ENCODE data around the gene BCL7A. TPM values are rescaled to one million over a fixed set of nuclear protein-coding genes. Genes with fewer than 3 reads are reported as not detected.

The BCL7A gene
- total RNA-seq, 1 donor from 2014 or later: 34.6 TPM

DNA sequence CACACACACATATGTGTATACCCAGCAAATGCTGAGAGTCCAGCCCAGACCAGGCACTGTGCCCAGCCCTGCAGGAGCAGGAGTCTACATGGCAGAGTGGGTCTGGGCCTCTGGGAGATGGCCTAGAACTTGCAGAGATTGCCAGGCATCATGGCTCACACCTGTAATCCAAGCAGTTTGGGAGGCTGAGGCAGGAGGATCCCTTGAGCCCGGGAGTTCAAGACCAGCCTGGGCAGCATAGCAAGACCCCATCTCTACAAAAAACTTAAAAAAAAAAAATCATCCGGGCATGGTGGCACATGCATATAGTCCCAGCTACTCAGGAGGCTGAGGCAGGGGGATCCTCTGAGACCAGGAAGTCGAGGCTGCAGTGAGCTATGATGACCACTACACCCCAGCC is 36.1 kb downstream of the BCL7A start:
- no peaks in the 10 kb centered on the region for H3K9me3 Mint-ChIP-seq
- no peak overlapping the region for H3K27ac Mint-ChIP-seq
- no peak overlapping the region for H3K4me3 Mint-ChIP-seq
- no peak for DNase-seq (ENCODE audit: low spot score in 2 of 2, unreplicated experiment in 2 of 2)
- H3K27me3 Mint-ChIP-seq (ENCODE audit: low read depth): no peaks in the 10 kb centered on the region
- H3K4me1 Mint-ChIP-seq: peaks cover 9% of the 10 kb centered on the region
- H3K36me3 Mint-ChIP-seq: peaks cover 17% of the 10 kb centered on the region
- TF ChIP-seq, protein P1, sequence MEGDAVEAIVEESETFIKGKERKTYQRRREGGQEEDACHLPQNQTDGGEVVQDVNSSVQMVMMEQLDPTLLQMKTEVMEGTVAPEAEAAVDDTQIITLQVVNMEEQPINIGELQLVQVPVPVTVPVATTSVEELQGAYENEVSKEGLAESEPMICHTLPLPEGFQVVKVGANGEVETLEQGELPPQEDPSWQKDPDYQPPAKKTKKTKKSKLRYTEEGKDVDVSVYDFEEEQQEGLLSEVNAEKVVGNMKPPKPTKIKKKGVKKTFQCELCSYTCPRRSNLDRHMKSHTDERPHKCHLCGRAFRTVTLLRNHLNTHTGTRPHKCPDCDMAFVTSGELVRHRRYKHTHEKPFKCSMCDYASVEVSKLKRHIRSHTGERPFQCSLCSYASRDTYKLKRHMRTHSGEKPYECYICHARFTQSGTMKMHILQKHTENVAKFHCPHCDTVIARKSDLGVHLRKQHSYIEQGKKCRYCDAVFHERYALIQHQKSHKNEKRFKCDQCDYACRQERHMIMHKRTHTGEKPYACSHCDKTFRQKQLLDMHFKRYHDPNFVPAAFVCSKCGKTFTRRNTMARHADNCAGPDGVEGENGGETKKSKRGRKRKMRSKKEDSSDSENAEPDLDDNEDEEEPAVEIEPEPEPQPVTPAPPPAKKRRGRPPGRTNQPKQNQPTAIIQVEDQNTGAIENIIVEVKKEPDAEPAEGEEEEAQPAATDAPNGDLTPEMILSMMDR (IDR thresholded peaks at IDR 0.05; ENCODE audit: unreplicated experiment): no peak

DNA sequence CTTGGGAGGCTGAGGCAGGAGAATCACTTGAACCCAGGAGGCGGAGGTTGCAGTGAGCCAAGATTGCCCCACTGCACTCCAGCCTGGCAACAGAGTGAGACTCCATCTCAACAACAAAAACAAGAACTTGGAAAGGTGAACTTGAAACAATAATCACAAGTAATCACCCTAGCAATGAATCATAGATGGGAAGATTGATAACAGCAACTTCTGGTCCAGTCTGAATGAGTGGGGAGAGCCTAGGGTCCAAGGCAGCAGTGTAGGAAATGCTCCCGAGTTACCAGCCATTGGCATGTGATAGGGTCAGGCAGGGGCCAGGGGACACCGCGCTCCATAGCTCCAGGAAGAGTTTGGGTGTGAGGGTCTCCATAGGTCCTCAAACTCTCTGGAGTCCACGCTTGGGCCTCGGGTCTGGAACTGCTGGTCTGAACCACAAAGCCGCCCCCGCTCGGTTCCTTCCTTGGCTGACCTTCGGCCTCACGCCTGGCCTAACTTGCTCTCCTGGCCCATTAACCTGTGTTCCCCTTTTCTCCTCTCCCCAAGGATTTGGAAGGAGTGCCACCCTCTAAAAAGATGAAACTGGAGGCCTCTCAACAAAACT is 37.0 kb downstream of the BCL7A start:
- H3K4me1 Mint-ChIP-seq: peaks cover 18% of the 10 kb centered on the region

GRCh38 chr12:122059203-122059960 is 37.7 kb downstream of the BCL7A start:
- Mint-ChIP-seq H3K27ac (no peak overlapping the region), H3K27me3 (ENCODE audit: low read depth) (no peaks in the 10 kb centered on the region), H3K9me3 (no peaks in the 10 kb centered on the region), H3K4me1 (peaks cover 21% of the 10 kb centered on the region), H3K4me3 (no peak overlapping the region), H3K36me3 (peaks cover 17% of the 10 kb centered on the region)
- TF ChIP-seq, protein P1 (IDR thresholded peaks at IDR 0.05; ENCODE audit: unreplicated experiment): no peak
- DNase-seq (ENCODE audit: low spot score in 2 of 2, unreplicated experiment in 2 of 2): no peak

More for the DNA sequence above, 37.0 kb downstream of the BCL7A start:
- TF ChIP-seq, protein P1 (IDR thresholded peaks at IDR 0.05; ENCODE audit: unreplicated experiment): no peak
- Mint-ChIP-seq H3K9me3 (no peaks in the 10 kb centered on the region), H3K27me3 (ENCODE audit: low read depth) (no peaks in the 10 kb centered on the region), H3K27ac (no peak overlapping the region), H3K36me3 (peaks cover 17% of the 10 kb centered on the region), H3K4me3 (no peak overlapping the region)
- DNase-seq (ENCODE audit: low spot score in 2 of 2, unreplicated experiment in 2 of 2): no peak

GRCh38 chr12:122060081-122060501 is 38.4 kb downstream of the BCL7A start:
- Mint-ChIP-seq H3K36me3 (peaks cover 17% of the 10 kb centered on the region), H3K4me3 (no peak overlapping the region), H3K27me3 (ENCODE audit: low read depth) (no peaks in the 10 kb centered on the region), H3K4me1 (peaks cover 27% of the 10 kb centered on the region), H3K9me3 (no peaks in the 10 kb centered on the region), H3K27ac (no peak overlapping the region)
- DNase-seq (ENCODE audit: low spot score in 2 of 2, unreplicated experiment in 2 of 2): no peak
- TF ChIP-seq, protein P1 (IDR thresholded peaks at IDR 0.05; ENCODE audit: unreplicated experiment): no peak

GRCh38 chr12:122061253-122061652 is 39.6 kb downstream of the BCL7A start:
- no peak for DNase-seq (ENCODE audit: low spot score in 2 of 2, unreplicated experiment in 2 of 2)
- H3K9me3 Mint-ChIP-seq: no peaks in the 10 kb centered on the region
- no peak overlapping the region for H3K4me3 Mint-ChIP-seq
- no peak overlapping the region for H3K27ac Mint-ChIP-seq
- H3K4me1 Mint-ChIP-seq: peaks cover 31% of the 10 kb centered on the region
- H3K27me3 Mint-ChIP-seq (ENCODE audit: low read depth): no peaks in the 10 kb centered on the region
- TF ChIP-seq, protein P1 (IDR thresholded peaks at IDR 0.05; ENCODE audit: unreplicated experiment): no peak
- H3K36me3 Mint-ChIP-seq: peaks cover 17% of the 10 kb centered on the region

Measured in mesothelial cell of epicardium (in vitro differentiated cells).